ENCODE results near the gene RNF166.
"Not testable (repeated sequence)": the region's sequence is repeated elsewhere in the genome, so short reads cannot be mapped to it uniquely, and the experiment has no call there.

RNF166 gene

DNA sequence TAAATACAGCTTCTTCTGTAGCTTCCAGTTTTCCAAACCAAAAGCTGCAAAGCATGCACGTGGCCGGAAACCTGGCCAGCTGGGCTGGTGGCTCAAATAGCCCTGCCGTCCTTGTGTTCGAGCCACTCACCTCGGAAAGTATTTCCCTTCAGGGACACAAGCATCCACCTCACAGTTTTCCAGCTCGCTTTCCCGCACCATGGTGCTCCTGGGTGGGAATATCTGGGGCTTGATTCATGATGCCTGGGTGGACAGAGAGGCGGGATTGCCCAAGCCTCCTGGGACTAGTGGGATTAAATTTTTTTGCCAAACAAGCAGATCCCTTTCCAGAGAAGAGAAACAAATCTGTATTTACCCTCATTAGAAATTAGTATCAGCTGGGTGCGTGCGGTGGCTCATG lies 36.2 kb downstream of the RNF166 start:
- DNase-seq: no peak

DNA sequence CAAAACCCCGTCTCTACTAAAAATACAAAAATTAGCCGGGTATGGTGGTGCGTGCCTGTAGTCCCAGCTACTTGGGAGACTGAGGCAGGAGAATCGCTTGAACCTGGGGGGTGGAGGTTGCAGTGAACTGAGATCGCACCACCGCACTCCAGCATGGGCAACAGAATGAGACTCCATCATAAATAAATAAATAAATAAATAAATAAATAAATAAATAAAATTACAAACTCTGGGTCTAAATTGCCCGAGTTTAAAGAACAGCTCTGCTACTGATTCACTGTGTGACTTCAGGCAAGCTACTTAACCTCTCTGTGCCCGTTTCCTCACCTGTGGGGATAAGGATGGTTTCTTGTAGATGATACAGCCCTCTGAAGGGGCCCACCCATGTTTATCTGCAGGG lies 36.7 kb downstream of the RNF166 start:
- DNase-seq: not testable (repeated sequence)

DNA sequence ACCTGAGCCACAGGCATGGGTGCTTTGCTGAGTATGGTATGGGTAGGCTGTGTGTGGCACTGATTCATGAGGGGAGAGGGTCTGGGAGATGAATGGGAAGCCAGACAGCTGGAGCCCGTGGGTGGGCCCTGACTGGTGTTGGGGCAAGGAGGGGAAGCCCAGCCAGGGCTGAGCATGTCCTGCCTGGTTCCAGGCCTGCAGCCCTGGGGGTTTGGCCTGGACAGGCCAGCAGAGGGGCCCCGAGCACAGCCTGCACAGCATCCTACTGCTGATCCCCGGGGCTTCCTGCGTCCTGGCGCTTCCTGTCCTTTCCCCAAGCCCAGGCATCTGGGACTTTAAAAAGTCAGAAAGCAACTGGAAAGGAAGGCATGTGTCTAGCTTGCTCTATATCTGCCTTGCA lies 38.7 kb downstream of the RNF166 start:
- no peak for DNase-seq

DNA sequence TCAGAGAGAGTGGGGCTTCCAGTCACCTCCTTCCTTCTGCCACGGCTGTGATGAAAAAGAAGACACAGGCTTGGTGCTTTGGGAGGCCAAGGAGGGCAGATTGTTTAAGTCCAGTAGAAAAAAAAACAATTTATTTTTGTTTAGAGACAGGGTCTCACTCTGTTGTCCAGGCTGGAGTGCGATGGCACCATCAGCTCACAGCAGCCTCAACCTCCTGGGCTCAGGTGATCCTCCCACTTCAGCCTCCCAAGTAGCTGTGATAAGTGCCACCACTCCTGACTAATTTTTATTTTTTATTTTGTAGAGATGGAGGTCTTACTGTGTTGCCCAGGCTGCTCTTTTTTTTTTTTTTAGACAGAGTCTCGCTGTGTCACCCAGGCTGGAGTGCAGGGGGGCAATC lies 40.6 kb downstream of the RNF166 start:
- DNase-seq: no peak

DNA sequence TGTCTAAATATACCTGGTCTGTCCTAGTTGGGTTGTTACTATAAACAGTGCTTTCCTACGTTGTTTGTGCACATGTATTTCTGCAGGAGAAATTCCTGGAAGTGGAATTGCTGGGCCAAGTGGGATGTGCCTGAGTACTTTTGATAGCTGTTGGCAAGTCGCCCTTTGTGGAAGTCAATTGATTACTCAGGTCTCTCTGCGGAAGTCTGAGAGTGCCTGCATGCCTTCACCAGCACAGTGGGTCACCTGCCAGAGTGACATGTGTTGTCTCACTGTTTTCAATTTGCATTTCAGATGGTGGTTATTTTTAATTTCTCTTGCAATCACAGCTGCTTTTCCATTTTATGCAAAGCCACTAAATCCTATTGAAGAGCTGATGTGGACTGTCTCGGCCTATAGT lies 41.1 kb downstream of the RNF166 start:
- DNase-seq: no peak

DNA sequence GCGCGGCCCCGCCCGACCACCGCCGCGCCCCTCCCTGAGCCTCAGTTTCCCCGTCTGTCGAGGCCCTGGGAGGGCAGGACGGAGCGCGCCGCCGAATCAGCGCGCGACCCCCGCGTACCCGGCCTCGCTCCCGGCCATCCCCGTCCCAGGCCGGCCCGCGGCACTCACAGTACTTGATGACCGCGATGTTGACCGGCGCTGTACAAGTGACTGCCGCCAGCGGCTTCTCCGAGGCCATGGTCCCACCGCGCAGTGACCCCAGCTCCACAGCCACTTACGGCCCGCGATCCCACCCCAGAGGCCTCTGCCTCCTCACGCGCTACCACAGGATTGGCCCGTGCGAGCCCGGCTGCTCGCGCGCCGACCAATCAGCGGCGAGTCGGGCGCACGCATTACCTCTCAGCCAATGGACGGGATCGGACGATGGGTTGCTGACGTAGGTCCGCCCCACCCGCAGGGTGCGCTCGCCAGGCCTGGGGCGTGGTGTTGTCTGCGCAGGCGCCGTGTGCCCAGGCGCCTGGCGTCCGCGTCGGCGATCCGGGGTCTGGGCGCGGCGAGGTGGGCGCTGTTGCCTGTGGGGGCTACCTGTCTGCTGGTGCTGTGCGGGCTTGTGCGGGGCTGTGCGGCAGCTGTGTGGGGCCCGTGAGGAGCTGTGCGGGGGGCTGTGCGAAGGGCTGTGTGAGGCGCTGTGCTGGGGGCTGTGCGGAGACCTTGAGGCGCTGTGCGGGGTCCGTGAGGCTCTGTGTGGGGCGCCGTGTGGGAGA lies 43.2 kb downstream of the RNF166 start, which contains the start of gene MVD:
Gene MVD (minus strand): TSS at position 249 of the 764 bp plus-strand sequence. CDS start 11 bp downstream, at position 238.
- peak; percentile 29 for DNase-seq

DNA sequence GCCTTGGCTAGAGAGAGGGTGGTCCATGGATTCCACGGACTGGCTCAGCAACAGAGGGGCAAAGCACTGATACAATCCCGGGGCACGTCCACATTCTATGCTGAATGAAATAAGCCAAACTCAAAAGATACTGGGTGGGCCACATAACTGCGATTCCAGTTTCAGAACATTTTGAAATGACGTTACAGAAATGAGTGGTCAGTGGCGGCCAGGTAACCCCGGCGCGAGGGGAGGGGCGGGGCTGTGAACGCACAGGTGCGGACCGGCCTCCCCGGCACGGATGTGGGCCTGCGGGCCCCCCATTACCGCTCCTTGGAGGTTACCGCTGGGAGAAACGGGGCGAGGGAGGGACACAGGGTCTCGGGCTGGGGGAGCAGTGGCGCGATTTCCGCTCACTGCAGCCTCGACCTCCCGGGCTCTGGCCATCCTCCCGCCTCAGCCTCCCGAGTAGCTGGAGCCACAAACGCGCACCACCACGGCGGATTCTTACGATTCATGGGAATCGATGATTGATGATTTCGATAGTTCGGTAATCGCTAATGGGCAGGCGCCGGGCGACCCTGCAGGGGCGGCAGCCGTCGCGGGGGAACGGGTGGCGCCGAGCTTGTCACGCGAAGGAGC lies 43.9 kb downstream of the RNF166 start:
- no peak for DNase-seq

DNA sequence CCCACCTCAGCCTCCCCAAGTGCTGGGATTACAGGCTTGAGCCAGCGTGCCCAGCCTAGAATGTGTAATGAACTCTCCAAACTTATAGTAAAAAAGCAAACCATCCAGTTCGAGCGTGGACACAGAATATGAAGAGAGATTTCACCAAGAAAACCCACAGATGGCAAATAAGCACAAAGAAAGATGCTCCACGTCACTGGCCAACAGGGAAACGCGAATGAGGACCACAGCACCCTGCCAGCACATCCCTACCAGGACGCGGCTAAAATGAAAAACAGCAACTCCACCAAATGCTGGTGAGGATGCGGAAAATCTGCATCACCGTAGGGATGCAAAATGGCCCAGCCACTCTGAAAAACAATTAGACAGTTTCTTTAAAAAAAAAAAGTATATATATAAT lies 44.7 kb downstream of the RNF166 start:
- DNase-seq: no peak

DNA sequence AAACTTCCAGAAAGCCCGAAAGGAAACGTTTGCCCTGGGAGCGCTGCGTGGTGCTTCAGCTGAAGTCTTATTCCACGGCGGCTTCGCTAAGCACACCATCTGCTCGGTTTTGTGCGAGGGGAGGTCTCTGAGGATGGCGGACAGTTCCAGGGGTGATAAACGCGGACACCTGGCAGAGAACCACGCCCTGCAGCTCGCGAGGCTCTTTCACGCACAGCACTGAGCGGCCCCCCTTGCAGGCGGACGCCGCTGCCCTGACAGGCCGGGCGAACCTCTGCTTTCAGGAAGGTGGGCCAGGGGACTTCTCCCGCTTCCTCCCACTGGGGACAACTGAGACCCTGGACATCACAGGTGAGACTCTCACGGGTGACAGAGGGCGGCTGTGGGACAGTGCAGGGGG lies 47.0 kb downstream of the RNF166 start:
- DNase-seq: no peak

DNA sequence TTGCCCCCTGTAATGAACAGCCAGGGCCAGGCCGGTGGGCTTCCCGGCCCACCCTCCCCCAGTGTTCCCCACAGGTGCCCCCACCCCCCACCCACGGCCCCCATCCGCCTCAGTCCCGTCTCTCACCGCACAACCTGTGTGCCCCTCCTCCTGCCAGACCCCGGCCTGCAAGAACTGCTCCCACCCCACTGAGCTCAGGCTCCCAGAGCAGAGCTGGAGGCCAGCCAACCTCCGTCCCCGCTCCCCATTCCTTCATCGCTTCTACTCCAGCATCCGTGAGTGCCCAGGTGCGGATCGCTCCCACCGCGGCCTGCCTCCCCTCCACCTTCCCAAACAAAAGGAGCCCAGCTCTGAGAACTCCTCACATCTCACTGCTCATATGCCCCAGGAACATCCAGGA lies 47.5 kb downstream of the RNF166 start:
- no peak for DNase-seq

DNA sequence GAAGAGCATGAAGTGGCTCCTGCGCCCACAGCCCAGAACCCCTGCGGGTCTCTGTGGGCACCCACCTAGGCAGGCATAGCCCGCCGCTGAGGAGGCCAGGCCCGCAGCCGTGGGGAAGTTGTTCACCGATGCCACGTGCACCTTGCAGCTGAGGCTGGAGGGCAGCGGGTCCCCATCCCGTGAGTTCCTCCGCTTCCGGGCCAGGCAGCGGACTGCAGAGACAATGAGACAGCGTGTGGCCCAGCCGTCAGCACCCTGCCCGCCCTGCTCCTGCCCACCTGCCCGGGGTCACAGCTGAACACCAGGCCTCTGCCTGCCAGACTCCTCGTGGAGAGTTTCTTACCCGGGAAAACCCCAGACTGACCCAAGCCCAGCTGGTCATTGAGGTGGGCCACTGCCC lies 48.8 kb downstream of the RNF166 start:
- DNase-seq: no peak

DNA sequence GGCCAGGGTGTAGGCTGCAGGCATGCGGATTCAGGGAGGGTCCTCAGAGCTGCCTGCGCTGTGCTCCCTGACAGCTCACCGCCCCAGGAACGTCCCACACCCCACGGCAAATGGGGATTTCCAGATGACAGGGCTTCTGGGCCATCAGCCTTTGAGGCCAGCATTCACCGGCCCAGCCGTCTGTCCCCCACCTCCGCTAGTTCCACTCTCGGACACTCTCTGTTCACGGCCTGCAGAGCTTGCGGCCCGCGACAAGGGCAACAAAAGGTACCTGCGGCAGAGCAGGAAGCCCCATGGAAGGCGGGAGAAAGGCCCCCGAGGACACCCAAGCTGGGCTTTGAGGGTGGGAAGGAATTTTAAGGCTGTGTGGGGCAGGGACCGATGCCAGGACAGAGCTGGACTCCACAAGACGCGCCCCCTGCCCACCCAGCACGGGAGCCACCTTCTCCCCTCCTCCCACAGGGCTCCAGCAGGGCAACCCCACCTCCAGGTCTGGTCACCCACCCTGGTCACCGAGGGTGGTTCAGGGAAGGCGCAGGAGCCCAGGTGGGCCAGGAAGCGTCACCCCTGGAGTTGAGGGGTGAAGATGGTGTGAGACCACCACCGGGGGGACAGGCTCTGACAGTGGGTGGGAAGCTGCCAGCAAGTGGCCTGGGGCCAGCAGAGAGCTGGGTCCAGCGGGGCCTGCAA lies 49.8 kb downstream of the RNF166 start:
- DNase-seq: no peak

DNA sequence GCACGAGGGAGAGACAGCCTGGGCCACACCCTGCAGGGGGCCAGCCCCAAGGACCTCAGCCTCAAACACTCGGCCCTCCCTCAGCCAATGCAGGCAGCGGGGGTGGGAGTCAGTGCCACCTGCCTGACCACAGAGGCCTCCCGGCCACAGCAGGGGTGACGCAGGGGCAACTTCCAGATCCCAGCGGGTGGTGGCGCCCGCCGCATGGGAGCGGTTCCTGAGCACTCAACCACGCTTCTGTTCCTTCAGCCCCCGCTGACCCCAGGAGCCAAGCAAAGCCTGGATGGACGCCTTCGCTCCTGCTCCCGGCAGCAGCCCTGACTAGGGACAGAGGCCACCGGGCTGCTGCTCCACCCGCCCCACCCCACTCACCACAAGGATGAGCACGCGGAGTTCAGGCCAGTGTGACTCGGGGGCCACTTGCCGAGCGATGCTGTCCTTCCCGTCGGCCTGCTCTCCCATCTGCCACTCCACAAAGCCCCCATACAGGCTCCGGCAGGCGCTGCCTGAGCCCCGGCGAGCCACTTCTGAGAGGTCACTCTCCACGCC lies 50.4 kb downstream of the RNF166 start:
- no peak for DNase-seq

DNA sequence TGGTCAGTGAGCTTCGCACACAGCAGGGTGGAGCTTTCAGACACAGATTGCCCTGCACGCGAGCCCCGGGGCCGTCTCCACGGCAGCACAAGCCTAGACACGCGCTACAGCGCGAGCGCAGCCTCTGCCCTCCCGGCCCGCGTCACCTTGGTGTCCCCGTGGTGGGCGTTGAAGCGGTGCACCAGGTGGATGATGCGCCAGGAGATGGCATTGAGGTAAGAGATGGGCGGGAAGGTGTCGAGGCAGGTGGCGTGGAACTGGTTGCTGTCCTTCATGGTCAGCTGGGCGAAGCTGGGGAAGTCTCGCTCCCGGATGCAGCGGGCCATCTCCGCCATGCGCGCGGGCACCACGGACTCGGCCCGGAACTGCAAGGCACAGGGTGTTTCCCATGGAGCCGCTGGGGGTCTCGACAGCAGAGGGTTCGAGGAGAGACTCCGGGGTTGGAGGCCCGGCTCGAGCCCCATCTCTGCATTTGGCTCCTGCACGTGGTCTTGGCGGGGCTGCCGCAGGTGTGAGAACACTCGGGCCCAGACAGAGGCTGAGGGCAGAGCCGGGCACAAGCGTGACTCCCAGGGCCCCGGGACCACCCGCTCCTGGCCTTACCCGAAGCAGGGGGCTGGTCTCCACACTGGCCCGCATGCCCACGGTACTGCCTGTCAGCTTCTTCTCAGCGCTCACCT lies 51.0 kb downstream of the RNF166 start:
- DNase-seq: no peak

DNA sequence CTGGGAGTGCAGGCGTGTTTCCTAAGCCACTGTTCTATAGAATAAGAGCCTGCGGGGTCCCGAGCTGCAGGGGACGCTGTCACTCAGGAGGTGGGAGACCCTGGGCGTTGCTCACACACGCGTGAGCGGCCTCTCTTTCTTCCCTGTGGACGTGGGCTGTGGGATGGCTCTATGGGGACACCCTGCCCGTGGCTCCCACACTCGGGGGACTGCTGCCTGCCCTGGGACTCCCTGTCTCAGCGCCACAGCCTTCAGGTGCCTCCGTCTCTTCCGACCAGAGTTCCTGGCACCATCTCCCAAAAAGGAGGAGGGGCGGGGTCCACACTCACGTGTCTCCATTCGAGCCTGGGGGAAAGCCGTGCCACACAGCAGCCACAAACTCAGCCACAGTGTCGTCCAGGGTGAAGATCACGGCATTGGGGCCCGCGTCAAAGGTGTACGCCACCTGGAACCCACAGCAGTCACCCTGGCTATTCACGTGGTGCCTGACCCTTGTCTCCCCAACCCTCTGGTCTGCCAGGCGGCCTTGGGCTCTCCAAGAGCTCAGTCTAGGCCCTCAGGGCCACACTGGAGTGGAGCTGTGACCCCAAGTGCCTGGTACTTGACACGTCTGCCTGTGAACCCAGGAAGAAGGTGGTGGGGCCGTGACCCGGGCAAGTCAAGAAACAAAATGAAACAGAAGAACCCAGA lies 51.7 kb downstream of the RNF166 start:
- no peak for DNase-seq

DNA sequence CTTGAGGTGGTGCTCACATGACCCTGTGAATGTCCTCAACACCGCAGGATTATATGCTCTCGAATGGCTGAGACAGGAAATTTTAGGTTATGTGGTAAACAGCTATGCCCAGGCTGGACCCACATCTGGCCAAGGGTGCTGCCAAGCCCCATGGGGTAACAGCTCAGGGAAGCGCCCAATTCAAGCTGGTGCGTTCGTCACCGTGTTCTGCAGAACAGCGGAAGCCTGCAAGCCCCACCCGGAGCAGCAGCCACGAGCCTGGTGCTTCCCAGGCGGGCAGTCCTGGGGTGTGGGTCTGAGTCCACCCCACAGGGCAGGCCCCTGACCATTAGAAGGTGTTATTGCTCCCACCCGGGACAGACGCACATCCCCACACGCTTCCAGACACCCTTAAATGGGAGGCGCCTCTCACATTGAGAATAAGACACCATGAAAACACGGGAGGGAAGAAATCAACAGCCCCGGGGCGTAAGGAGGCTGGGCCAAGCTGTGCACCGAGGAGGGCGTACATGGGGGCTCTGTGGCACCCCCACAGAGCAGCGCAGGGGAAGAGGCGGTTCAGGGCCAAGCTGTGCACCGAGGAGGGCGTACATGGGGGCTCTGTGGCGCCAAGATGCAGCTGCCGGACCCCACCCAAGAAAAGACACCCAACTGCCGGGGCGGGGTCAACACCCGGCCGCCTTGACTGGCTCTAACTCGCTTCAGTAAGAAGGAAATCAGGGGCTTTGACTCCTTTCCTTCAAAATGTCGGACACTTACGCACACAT lies 52.4 kb downstream of the RNF166 start:
- DNase-seq: no peak

DNA sequence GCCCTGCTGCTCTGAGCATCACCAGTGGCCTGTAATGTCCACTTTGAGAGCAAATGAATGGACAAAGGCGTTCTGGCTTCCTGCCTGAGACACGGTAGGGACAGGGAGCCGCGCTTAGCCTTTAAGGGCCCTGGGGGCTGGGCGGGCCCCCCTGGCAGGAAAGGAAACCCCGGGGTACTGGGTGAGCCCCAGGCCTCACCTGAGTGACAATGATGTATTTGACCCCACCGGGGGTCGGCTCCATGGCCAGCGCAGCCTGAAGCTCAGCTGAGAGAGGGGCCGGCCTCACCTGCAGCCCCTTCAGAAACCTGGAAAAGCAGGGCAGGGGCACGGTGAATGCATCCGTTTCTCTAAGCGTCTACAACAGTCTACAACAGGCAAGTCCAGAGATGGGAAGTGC lies 53.1 kb downstream of the RNF166 start:
- DNase-seq: no peak

DNA sequence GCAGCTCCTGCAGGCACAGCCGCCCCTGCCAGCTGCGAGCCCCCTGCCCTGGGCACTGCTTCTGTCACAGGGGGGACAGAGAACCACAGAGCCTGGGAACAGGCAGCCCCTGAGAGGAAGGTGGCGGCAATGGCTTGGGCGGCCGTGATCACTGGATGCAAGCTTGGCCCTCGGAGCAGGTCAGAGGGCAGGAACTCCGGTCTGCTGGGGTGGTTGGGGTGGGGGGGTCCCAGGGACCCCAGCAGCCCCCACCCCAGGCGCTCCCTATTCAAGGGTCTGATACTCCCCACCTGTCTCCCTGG lies 53.5 kb downstream of the RNF166 start:
- DNase-seq: no peak

DNA sequence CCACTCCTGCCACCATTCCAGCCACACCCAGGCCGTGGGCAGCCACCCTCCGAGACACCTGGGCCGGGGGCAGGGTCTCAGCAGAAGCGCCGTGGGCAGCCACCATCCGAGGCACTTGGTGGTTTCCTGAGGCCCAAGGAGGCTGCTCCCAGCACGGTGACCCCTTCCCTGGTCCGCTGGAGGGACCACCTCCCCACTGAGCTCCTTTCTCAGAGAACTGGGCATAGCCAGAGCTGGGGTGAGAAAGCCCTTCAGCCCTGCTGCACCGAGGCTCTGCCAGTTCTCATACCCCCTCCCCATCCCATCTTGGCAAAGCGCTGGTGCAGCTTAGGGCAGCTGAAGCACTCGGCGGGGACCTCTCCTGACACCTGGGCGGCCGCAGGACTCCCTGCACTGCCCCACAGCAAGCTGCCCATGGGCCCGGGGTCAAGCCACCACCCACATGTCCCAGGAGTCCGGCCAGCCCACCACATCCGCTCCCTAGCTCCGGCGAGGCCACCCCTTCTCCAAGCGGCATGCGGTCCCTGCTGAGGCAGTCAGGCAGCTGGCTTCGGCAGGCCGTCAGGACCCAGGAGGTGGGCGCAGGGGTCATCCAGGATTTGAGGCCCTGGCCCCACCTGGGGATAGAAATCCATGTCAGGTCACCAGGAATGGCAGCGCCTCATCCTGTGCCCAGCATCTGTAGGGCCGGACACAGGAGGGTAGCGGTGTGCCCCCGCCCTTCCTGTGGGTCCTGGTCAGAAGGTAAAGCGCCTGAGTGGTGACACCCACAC lies 54.0 kb downstream of the RNF166 start:
- DNase-seq: no peak

DNA sequence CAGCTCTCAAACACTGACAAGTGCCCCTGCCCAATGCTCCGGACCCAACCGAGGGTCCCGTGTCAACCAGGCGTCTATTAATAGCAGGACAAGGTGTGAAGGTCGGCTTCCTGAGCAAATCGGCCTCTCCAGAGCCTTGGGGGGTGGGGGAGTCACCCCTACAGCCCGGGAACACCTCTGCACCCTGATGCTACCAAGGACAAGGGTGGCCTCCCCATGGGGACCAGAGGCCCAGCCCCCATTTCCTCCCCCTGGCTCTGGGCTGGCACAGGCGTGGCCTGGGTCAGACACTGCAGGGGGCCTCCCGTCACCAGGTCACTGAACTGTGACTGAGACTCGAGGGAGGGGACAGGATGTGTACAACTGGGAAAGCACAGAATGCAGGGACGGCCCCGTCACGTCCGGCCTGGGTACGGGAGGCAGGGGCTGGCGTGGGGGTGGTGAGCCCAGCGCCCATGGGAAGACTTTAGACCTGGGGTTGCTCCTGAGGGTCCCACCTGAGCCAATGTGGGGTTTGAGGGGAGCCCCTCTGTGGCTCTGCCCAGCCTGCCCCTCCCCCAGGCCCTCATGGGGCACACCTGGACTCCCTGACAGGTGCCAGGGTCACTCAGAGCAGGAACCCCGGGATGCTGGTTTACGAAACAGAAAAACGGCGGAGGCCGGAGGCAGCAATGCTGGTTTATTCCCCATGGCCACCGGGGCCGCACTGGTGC lies 54.8 kb downstream of the RNF166 start:
- DNase-seq: no peak

All from NCI-H2029 treated with DMSO at 0.1 percent for 48 hours (cell line).